Ovary (tissue), 9 donors: Measurements from ENCODE around the gene SDK1. TPM values are rescaled to one million over a fixed set of nuclear protein-coding genes. Genes with fewer than 3 reads are reported as not detected.
A peak's percentile ranks its signal among the peaks of the same experiment; 100 is the strongest.
"Not testable (repeated sequence)": the region's sequence is repeated elsewhere in the genome, so short reads cannot be mapped to it uniquely, and the experiment has no call there.

ENCODE experiments used
- DNase-seq, 5 donors: peaks; one replicate each; pipeline ENCODE4 v3.0.0-alpha.2; 2019 to 2020
- H3K27ac ChIP-seq, 2 donors: fragments of 200-600 bp; one replicate each; pipeline versions ENCODE4 v1.5.1 to v1.8.0; 2019 to 2022
- H3K27me3 ChIP-seq: fragments of 200-600 bp; one replicate; pipeline ENCODE4 v1.8.0; 2022
- H3K36me3 ChIP-seq: fragments of 200-600 bp; sonication (generic); one replicate; pipeline ENCODE4 v1.5.1; 2019
- H3K4me1 ChIP-seq: one replicate; pipeline ENCODE4 v1.8.1; 2013; ENCODE audit warnings: mild to moderate bottlenecking, moderate library complexity; ENCODE audit not compliant: insufficient read depth
- H3K4me3 ChIP-seq: fragments of 200-600 bp; sonication (generic); one replicate; pipeline ENCODE4 v1.5.1; 2017
- H3K9me3 ChIP-seq, 2 donors: fragments of 200-600 bp in 1 of 2; sonication (generic) in 1 of 2; one replicate each; pipeline versions ENCODE4 v1.5.1 to v1.8.1; 2013 to 2019; ENCODE audit warnings: mild to moderate bottlenecking in 1 of 2, moderate library complexity in 1 of 2
- CTCF ChIP-seq, 3 donors: fragments of 450-650 bp in 2 of 3; fragments of 200-600 bp in 1 of 3; IDR thresholded peaks; one replicate each; pipeline versions ENCODE4 v1.5.1 to v1.8.0; 2016 to 2022; ENCODE audit warnings: antibody characterized with exemption in 3 of 3, mild to moderate bottlenecking in 1 of 3
- EP300 ChIP-seq: sonication (generic); formaldehyde crosslinking; IDR thresholded peaks from one replicate; pipeline ENCODE4 v1.6.1; 2017; ENCODE audit warnings: antibody characterized with exemption
- POLR2A ChIP-seq: fragments of 450-650 bp; IDR thresholded peaks from one replicate; pipeline ENCODE4 v1.6.1; 2017; ENCODE audit warnings: antibody characterized with exemption, mild to moderate bottlenecking, moderate library complexity
- WGBS, 3 donors: extraction: QIAGEN DNeasy Blood & Tissue Kit in 1 of 3; methylation state at CpG; one replicate each; pipeline versions ENCODE4 v1.1.5 to v1.1.7; 2013 to 2017; 5-methylcytosine and 5-hydroxymethylcytosine counted together
- intact Hi-C, 4 donors: fragments of 100-400 bp; cut with DNase I; formaldehyde crosslinking; loops; one replicate each; pipeline versions ENCODE4 v1.11.0 to v1.15.1; 2022 to 2023
- polyA plus RNA-seq, 2 donors: library from polyadenylated mRNA; stranded (reverse); fragments of 200-250 nt in 1 of 2; fragments of 350-450 nt in 1 of 2; fragmentation: Illumina TruSeq in 1 of 2; extraction: RNeasy Lipid Tissue Mini Kit (QIAGEN cat#74804) in 1 of 2; gene quantifications; one replicate each; pipeline ENCODE4 v1.2.3, GENCODE V29; 2013 to 2014
- total RNA-seq, 7 donors: library from RNA; depleted of rRNA in 2 of 7; stranded (reverse); fragments of >200 nt in 2 of 7; fragmentation: NEBNext Ultra II Directional in 3 of 7; extraction: Animal tissue kit (Norgen Biotek cat#: 25700) in 3 of 7; gene quantifications; one replicate each; pipeline versions ENCODE4 v1.1.0 to v1.2.4, GENCODE V29; 2016 to 2023
- donor health status: DM: no; HTN: no; CAD: no; lungs with moderate emphysema.
- donor health status: DM: no; HTN: no; CAD: no.
- donor health status: Bipolar disorder and iron deficiency.
- donor health status: DM: yes; HTN: yes; CAD: no.
- donor health status: DM: no; HTN: no; CAD: no.
- donor health status: DM: yes; HTN: yes; CAD: no.

SDK1 gene
- total and polyA plus RNA-seq, 9 donors: 1.2 to 13.3 (median 4.4) TPM

- TF ChIP-seq EP300 (no peak), CTCF (IDR thresholded peaks at IDR 0.05) (no peak), POLR2A (no peak)
- no peak overlapping the region for H3K27ac ChIP-seq
- DNase-seq: no peak
- 82 to 91% (median 89%) methylated on average over 15 of the region's 15 CpGs for WGBS, 3 donors
- intact Hi-C loops: no loop called here
- no peaks in the 10 kb centered on the region for H3K9me3 ChIP-seq
- H3K4me3 ChIP-seq: no peak overlapping the region
- H3K27me3 ChIP-seq: no peaks in the 10 kb centered on the region
- peaks cover 6% of the 10 kb centered on the region for H3K4me1 ChIP-seq
- no peaks in the 10 kb centered on the region for H3K36me3 ChIP-seq
These were observed 956.4 kb downstream of the SDK1 start for GRCh38 chr7:4257146-4258111.

- H3K4me3 ChIP-seq, intact Hi-C loops, H3K9me3 ChIP-seq, H3K4me1 ChIP-seq, DNase-seq, H3K27me3 ChIP-seq, H3K36me3 ChIP-seq, H3K27ac ChIP-seq: not testable (repeated sequence)
- 86 to 94% (median 92%) methylated on average over 15 of the region's 15 CpGs for WGBS, 3 donors
These were observed 959.1 kb downstream of the SDK1 start for GRCh38 chr7:4260116-4260515.

GRCh38 chr7:4260867-4261600 lies 960.0 kb downstream of the SDK1 start:
- H3K4me3 ChIP-seq: no peak overlapping the region
- TF ChIP-seq CTCF (IDR thresholded peaks at IDR 0.05) (no peak), EP300 (no peak), POLR2A (no peak)
- peak in 1 of 5 donors; percentile 31 for DNase-seq
- H3K27ac ChIP-seq: no peak overlapping the region
- peaks cover 6% of the 10 kb centered on the region for H3K4me1 ChIP-seq
- 7 to 19% (median 13%) methylated on average over 19 of the region's 19 CpGs for WGBS, 3 donors
- intact Hi-C loops: no loop called here
- no peaks in the 10 kb centered on the region for H3K9me3 ChIP-seq
- H3K36me3 ChIP-seq: no peaks in the 10 kb centered on the region
- H3K27me3 ChIP-seq: no peaks in the 10 kb centered on the region

GRCh38 chr7:4261601-4261960 lies 960.5 kb downstream of the SDK1 start:
- WGBS, 3 donors: 13 to 45% (median 16%) methylated on average over 11 of the region's 11 CpGs
- no peak for DNase-seq

GRCh38 chr7:4264206-4264605 lies 963.2 kb downstream of the SDK1 start:
- intact Hi-C loops, H3K36me3 ChIP-seq, H3K27me3 ChIP-seq, H3K27ac ChIP-seq, DNase-seq, H3K4me3 ChIP-seq, H3K4me1 ChIP-seq, H3K9me3 ChIP-seq: not testable (repeated sequence)
- 92 to 98% (median 95%) methylated on average over 25 of the region's 25 CpGs for WGBS, 3 donors

More at GRCh38 chr7:4261601-4261960, 960.5 kb downstream of the SDK1 start:
- Histone ChIP-seq H3K4me1 (peaks cover 6% of the 10 kb centered on the region), H3K4me3 (no peak overlapping the region), H3K9me3 (no peaks in the 10 kb centered on the region), H3K27me3 (no peaks in the 10 kb centered on the region), H3K36me3 (no peaks in the 10 kb centered on the region), H3K27ac (no peak overlapping the region)
- no peak for TF ChIP-seq POLR2A
- no peak for TF ChIP-seq EP300
- TF ChIP-seq CTCF (IDR thresholded peaks at IDR 0.05): no peak
- intact Hi-C loops: no loop called here
